GM12878 (cell line): ENCODE data around the gene WWTR1. TPM values are rescaled to one million over a fixed set of nuclear protein-coding genes. Genes with fewer than 3 reads are reported as not detected.
A peak's percentile ranks its signal among the peaks of the same experiment; 100 is the strongest.

ENCODE experiments used
- ATAC-seq: fragments of 200-7000 bp; cut with Tn5 transposase; 3 replicates; pipeline ENCODE4 v1.9.1; 2020; ENCODE audit warnings: mild to moderate bottlenecking, moderate library complexity
- BruUV-seq: library from RNA; stranded (reverse); fragments of 400-500 nt; replicated peaks from 2 replicates; lab custom pipeline; 2021; lab: Mats Ljungman, UMichigan
- CTCF ChIA-PET: fragments of 300-600 bp; sonication (Branson Sonifier 250); formaldehyde crosslinking; extraction: SDS; loops from one replicate; lab custom pipeline; 2021; ENCODE audit warnings: inconsistent platforms; lab: Yijun Ruan, JAX
- POLR2A ChIA-PET: fragments of 350-600 bp; formaldehyde crosslinking; extraction: SDS; loops from one replicate; lab custom pipeline; 2021; ENCODE audit warnings: inconsistent platforms; lab: Charles Lee
- RAD21 ChIA-PET: fragments of 300-600 bp; sonication (Branson Sonifier 250); formaldehyde crosslinking; loops from one replicate; lab custom pipeline; 2023; ENCODE audit warnings: antibody characterized with exemption; ENCODE audit not compliant: unreplicated experiment; lab: Charles Lee
- SMC1A ChIA-PET: fragments of 300-600 bp; sonication (Branson Sonifier 250); formaldehyde crosslinking; loops from one replicate; lab custom pipeline; 2023; ENCODE audit not compliant: unreplicated experiment, uncharacterized antibody; lab: Charles Lee
- DNase-seq: peaks from one replicate; pipeline ENCODE4 v3.0.0-alpha.2; 2011; ENCODE audit warnings: low read depth, low spot score
- FAIRE-seq: peaks from 3 replicates; lab custom pipeline; 2011; peaks lifted over from hg19 to GRCh38; lab: Jason Lieb, UNC
- H2AFZ ChIP-seq: 2 replicates; pipeline ENCODE4 v1.6.0; 2011; ENCODE audit warnings: low read depth, low read length, control low read depth; ENCODE audit not compliant: control insufficient read depth
- H3K27ac ChIP-seq: 2 replicates; pipeline ENCODE4 v1.5.1; 2011; ENCODE audit warnings: control low read depth; ENCODE audit not compliant: control insufficient read depth, insufficient read depth
- H3K27me3 ChIP-seq, 2 experiments: replicated peaks in 1 of 2; 2 replicates each; pipeline versions ENCODE4 v1.6.0 to v1.6.1; 2011; ENCODE audit warnings: low read length in 1 of 2; ENCODE audit not compliant: control insufficient read depth in 2 of 2, insufficient read depth in 2 of 2
- H3K36me3 ChIP-seq, 2 experiments: 2 replicates each; pipeline ENCODE4 v1.5.1; 2011; ENCODE audit warnings: low read length in 1 of 2; ENCODE audit not compliant: control insufficient read depth in 2 of 2, insufficient read depth in 2 of 2
- H3K4me1 ChIP-seq: 2 replicates; pipeline ENCODE4 v1.6.1; 2011; ENCODE audit warnings: mild to moderate bottlenecking, low read length, moderate library complexity, mixed read lengths; ENCODE audit not compliant: control insufficient read depth, insufficient read depth
- H3K4me2 ChIP-seq: 2 replicates; pipeline ENCODE4 v1.6.0; 2011; ENCODE audit warnings: control low read depth; ENCODE audit not compliant: control insufficient read depth, insufficient read depth
- H3K4me3 ChIP-seq: fragments of 200-600 bp; sonication (generic); 2 replicates; pipeline ENCODE4 v1.5.1; 2016
- H3K79me2 ChIP-seq: 2 replicates; pipeline ENCODE4 v1.6.0; 2011; ENCODE audit warnings: low read length; ENCODE audit not compliant: control insufficient read depth, insufficient read depth
- H3K9ac ChIP-seq: 2 replicates; pipeline ENCODE4 v1.8.0; 2011; ENCODE audit warnings: low read length, control low read depth, mixed read lengths; ENCODE audit not compliant: control insufficient read depth, insufficient read depth
- H3K9me3 ChIP-seq: replicated peaks from 3 replicates; pipeline ENCODE4 v1.5.1; 2011; ENCODE audit warnings: mild to moderate bottlenecking, low read length; ENCODE audit not compliant: control insufficient read depth, insufficient read depth
- H4K20me1 ChIP-seq: 2 replicates; pipeline ENCODE4 v1.6.0; 2011; ENCODE audit not compliant: control insufficient read depth, insufficient read depth
- CBX5 ChIP-seq: sonication (generic); IDR thresholded peaks from 2 replicates; pipeline ENCODE4 v1.6.1; 2016; ENCODE audit warnings: low read depth, moderate library complexity, mild to moderate bottlenecking, inconsistent platforms
- CEBPB ChIP-seq, 2 experiments: fragments of 150-350 bp in 1 of 2; IDR thresholded peaks; 2 replicates each; pipeline ENCODE4 v1.6.1; 2012 to 2014; ENCODE audit warnings: low read depth in 2 of 2, low read length in 2 of 2, borderline replicate concordance in 1 of 2, inconsistent platforms in 1 of 2
- FOXM1 ChIP-seq: IDR thresholded peaks from 2 replicates; pipeline ENCODE4 v1.6.1; 2012; ENCODE audit warnings: low read depth, mild to moderate bottlenecking, inconsistent platforms, low read length, moderate library complexity
- IRF3 ChIP-seq: fragments of 450-650 bp; IDR thresholded peaks from 2 replicates; pipeline ENCODE4 v1.6.1; 2014; ENCODE audit warnings: mild to moderate bottlenecking
- IRF4 ChIP-seq: IDR thresholded peaks from 2 replicates; pipeline ENCODE4 v1.6.1; 2011; ENCODE audit warnings: low read depth, low read length
- JUNB ChIP-seq: IDR thresholded peaks from 2 replicates; pipeline ENCODE4 v1.6.1; 2016; ENCODE audit warnings: antibody characterized with exemption, mild to moderate bottlenecking
- NFIC ChIP-seq: IDR thresholded peaks from 2 replicates; pipeline ENCODE4 v1.6.1; 2012; ENCODE audit warnings: low read depth, mild to moderate bottlenecking, inconsistent platforms, low read length, moderate library complexity
- RUNX3 ChIP-seq: IDR thresholded peaks from 2 replicates; pipeline ENCODE4 v1.6.1; 2012; ENCODE audit warnings: low read length, inconsistent platforms
- STAT1 ChIP-seq: fragments of 450-650 bp; conservative IDR thresholded peaks from 2 replicates; pipeline ENCODE4 v1.6.1; 2014; ENCODE audit warnings: antibody characterized with exemption, mild to moderate bottlenecking
- ZNF384 ChIP-seq: IDR thresholded peaks from 2 replicates; pipeline ENCODE4 v1.6.1; 2012; ENCODE audit warnings: low read depth, mild to moderate bottlenecking, low read length, improper control_type of control experiment, borderline replicate concordance
- WGBS: methylation state at CpG from one replicate; pipeline ENCODE4 v1.1.6; 2016; ENCODE audit warnings: low lambda C conversion rate; ENCODE audit not compliant: insufficient replicate concordance, insufficient coverage; ENCODE audit errors: missing lambda C conversion rate; 5-methylcytosine and 5-hydroxymethylcytosine counted together
- in situ Hi-C: fragments of 300-500 bp; cut with MboI; formaldehyde crosslinking; loops from 9 replicates; pipeline ENCODE4 v1.14.3; 2018; ENCODE audit warnings: mixed read lengths
- intact Hi-C: fragments of 100-400 bp; cut with micrococcal nuclease; formaldehyde crosslinking; loops from one replicate; pipeline ENCODE4 v1.14.2; 2022; ENCODE audit not compliant: unreplicated experiment
- polyA plus RNA-seq, 11 experiments: library from polyadenylated mRNA; depleted of rRNA in 4 of 11; unstranded in 6 of 11; stranded (reverse) in 5 of 11; fragments of >200 nt; fragmentation: Nextera tagmentation in 4 of 11; fragmentation: Illumina TruSeq in 1 of 11; extraction: Ambion mirVana in 4 of 11; extraction: Trizol in 1 of 11; gene quantifications; 1 replicate in 1 of 11; 2 replicates in 10 of 11; pipeline versions ENCODE4 v1.2.1 to v1.2.3, GENCODE V29; 2011 to 2016; ENCODE audit warnings: inconsistent platforms in 2 of 11, missing spikeins in 2 of 11, low read depth in 1 of 11
- total RNA-seq, 4 experiments: library from RNA; depleted of rRNA in 3 of 4; stranded (reverse); fragments of >200 nt in 3 of 4; fragmentation: Illumina TruSeq in 1 of 4; extraction: Trizol in 1 of 4; gene quantifications; 2 replicates each; pipeline versions ENCODE4 v1.2.1 to v1.2.3, GENCODE V29; 2013 to 2021
- TF ChIP-seq, protein P1 (sequence below): fragments of 150-350 bp; IDR thresholded peaks from 2 replicates; pipeline ENCODE4 v1.6.1; 2016; ENCODE audit warnings: low read depth, low read length
- TF ChIP-seq, protein P2 (sequence below): fragments of 450-650 bp; IDR thresholded peaks from 2 replicates; pipeline ENCODE4 v1.6.1; 2018; ENCODE audit warnings: borderline replicate concordance, mild to moderate bottlenecking; ENCODE audit not compliant: partially characterized antibody

WWTR1 gene
- total and polyA plus RNA-seq, 10 of the 15 experiments (the other 5 are each of a cell fraction or from before 2014, with no cell fraction given): 2.5 to 18.5 (median 5.8) TPM

DNA sequence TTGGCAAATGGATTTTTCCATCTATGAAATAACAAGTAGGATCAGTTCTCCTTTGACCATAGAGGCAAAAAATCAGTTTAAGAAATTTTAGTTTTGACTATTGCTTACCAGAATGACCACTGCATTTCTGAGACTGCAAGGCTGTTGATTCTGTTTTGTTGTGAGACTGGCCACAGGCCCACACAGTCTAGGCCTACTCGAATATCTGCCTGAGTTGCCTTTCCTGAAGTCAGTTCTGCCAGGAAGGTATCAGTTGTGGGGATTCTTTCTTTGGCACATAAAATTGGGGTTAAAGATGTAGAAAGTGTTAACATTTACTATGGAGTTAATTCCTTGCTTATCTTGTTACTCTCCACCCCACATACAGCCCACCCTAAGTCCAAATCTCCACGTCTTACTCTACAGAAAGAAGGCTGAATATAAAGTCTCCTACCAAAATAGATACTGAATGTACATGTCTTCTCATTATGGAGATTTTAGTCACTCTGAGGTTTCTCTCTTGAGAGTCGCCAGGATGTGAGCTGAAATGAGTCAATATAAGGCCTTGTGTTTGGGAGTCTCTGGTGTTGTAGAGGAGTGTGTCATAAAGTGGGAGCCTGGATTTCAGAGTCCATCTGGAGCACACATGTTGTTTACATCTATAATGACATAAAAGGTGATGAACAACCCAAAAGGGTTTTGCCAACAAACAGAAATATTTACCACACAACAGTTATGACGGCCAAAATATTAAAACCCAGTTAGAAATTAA lies 45.0 kb upstream of the WWTR1 start:
- ATAC-seq: peak; percentile 64
- CTCF ChIA-PET: interaction anchor here (1.2 to 4.1 kb wide), 4 partner anchors 14 to 172 kb away, joined by 4 to 24 read pairs (median 8); no protein-coding TSS in a partner anchor

More for the DNA sequence above, 45.0 kb upstream of the WWTR1 start:
- WGBS: 26% methylated on average over 4 of the region's 4 CpGs
- no peaks in the 10 kb centered on the region for H4K20me1 ChIP-seq
- H3K4me1 ChIP-seq: no peaks in the 10 kb centered on the region
- no peaks in the 10 kb centered on the region for H3K36me3 ChIP-seq
- TF ChIP-seq, protein P1, sequence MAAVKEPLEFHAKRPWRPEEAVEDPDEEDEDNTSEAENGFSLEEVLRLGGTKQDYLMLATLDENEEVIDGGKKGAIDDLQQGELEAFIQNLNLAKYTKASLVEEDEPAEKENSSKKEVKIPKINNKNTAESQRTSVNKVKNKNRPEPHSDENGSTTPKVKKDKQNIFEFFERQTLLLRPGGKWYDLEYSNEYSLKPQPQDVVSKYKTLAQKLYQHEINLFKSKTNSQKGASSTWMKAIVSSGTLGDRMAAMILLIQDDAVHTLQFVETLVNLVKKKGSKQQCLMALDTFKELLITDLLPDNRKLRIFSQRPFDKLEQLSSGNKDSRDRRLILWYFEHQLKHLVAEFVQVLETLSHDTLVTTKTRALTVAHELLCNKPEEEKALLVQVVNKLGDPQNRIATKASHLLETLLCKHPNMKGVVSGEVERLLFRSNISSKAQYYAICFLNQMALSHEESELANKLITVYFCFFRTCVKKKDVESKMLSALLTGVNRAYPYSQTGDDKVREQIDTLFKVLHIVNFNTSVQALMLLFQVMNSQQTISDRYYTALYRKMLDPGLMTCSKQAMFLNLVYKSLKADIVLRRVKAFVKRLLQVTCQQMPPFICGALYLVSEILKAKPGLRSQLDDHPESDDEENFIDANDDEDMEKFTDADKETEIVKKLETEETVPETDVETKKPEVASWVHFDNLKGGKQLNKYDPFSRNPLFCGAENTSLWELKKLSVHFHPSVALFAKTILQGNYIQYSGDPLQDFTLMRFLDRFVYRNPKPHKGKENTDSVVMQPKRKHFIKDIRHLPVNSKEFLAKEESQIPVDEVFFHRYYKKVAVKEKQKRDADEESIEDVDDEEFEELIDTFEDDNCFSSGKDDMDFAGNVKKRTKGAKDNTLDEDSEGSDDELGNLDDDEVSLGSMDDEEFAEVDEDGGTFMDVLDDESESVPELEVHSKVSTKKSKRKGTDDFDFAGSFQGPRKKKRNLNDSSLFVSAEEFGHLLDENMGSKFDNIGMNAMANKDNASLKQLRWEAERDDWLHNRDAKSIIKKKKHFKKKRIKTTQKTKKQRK: no peak
- TF ChIP-seq FOXM1 (no peak), JUNB (peak; percentile 27; the same call in 1 of the 2 replicates), ZNF384 (no peak), CBX5 (no peak), NFIC (peak; percentile 35; the same call in 1 of the 2 replicates), IRF4 (no peak), RUNX3 (peak; percentile 43; the same call in 1 of the 2 replicates), IRF3 (no peak), CEBPB (IDR thresholded peaks at IDR 0.05; ENCODE audit: borderline replicate concordance in 1 of 2, low read depth in 2 of 2, low read length in 2 of 2) (no peak), STAT1 (no peak)
- TF ChIP-seq, protein P2, sequence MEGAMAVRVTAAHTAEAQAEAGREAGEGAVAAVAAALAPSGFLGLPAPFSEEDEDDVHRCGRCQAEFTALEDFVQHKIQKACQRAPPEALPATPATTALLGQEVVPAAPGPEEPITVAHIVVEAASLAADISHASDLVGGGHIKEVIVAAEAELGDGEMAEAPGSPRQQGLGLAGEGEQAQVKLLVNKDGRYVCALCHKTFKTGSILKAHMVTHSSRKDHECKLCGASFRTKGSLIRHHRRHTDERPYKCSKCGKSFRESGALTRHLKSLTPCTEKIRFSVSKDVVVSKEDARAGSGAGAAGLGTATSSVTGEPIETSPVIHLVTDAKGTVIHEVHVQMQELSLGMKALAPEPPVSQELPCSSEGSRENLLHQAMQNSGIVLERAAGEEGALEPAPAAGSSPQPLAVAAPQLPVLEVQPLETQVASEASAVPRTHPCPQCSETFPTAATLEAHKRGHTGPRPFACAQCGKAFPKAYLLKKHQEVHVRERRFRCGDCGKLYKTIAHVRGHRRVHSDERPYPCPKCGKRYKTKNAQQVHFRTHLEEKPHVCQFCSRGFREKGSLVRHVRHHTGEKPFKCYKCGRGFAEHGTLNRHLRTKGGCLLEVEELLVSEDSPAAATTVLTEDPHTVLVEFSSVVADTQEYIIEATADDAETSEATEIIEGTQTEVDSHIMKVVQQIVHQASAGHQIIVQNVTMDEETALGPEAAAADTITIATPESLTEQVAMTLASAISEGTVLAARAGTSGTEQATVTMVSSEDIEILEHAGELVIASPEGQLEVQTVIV: no peak
- FAIRE-seq (no peak), DNase-seq (no peak)
- SMC1A ChIA-PET: interaction anchor here (1.2 to 4.5 kb wide), 4 partner anchors 14 to 134 kb away, joined by 3 to 34 read pairs (median 6); partner anchors contain the start of gene WWTR1
- no peak overlapping the region for H3K9ac ChIP-seq
- no peak overlapping the region for H3K27ac ChIP-seq
- intact Hi-C loops: loop anchor here (5.0 kb wide), 1 partner anchor 46 kb away; the partner anchor contains the start of gene WWTR1
- H3K4me2 ChIP-seq: peak overlapping the region; percentile 13; the same call in 1 of the 2 replicates
- H3K4me3 ChIP-seq: no peak overlapping the region
- no TSS peak for BruUV-seq
- H2AFZ ChIP-seq: peak overlapping the region; percentile 28; the same call in 1 of the 2 replicates
- no peaks in the 10 kb centered on the region for H3K27me3 ChIP-seq
- H3K79me2 ChIP-seq: no peaks in the 10 kb centered on the region
- RAD21 ChIA-PET: interaction anchor here (1.1 to 1.7 kb wide), 3 partner anchors 14 to 134 kb away, joined by 3 to 5 read pairs (median 3); no protein-coding TSS in a partner anchor
- POLR2A ChIA-PET: no interaction called here
- H3K9me3 ChIP-seq: peaks cover 12% of the 10 kb centered on the region; the same call in 2 of the 3 replicates
- in situ Hi-C loops: no loop called here
